Activated T-cell treated with anti-CD3 and anti-CD28 coated beads, Interleukin-2, amount 50 U/mL, for 1 hour (primary cell): ENCODE data around the gene SYNM.

Experiments
- DNase-seq: peaks from one replicate; pipeline ENCODE4 v3.0.0-alpha.2; 2020

The SYNM gene

DNA sequence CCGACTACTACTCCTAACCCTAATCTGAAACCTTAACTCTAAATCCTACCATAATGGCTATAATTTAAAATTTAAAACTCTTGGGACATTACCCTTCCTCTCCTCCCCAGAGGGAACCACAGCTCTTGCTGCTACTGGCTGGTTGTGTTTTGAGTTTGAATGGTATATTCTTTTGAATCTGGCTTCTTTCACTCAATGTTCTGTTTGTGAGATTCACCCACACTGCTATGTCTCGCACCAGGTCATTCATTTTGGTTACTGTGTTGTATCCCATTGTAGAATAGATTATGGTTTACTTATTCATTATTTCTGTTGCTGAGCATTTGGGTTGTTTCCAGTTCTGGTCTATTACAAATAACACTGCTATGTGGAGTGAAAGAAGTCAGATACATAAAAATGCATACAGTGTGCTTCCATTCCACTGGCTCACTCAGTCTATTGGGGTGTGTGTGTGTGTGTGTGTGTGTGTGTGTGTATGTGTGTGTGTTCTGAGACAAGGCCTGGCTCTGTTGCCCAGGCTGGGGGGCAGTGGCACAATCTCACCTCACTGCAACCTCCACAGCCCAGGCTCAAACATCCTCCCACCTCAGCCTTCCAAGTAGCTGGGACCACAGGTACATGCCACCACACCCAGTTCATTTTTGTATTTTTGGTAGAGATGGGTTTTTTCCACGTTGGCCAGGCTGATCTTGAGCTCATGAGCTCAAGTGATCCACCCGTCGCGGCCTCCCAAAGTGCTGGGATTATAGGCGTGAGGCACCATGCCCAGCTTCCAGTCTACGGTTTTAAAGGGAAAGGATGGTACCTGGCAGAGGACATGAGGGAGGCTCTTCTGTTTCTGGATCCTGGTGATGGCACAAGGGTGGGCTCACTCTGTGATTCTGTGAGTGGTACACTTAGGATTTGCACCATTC lies 19.2 kb upstream of the SYNM start:
- no peak for DNase-seq

DNA sequence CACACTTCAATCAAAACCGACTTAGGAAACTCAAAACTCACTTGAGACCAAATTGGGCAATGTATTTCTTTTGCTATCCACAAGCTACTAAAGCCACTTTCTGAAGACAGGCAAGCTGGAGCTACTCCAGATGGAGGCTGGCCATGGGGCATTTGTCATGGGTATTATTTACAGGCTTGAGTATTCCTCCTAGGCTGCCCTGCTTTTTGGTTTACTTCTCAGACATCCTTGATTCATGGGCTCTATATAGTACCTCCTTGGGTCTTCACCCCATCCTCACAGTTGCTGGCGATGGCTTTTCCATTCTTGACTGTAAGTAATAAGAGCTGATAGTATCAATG lies 18.6 kb upstream of the SYNM start:
- DNase-seq, result no peak

DNA sequence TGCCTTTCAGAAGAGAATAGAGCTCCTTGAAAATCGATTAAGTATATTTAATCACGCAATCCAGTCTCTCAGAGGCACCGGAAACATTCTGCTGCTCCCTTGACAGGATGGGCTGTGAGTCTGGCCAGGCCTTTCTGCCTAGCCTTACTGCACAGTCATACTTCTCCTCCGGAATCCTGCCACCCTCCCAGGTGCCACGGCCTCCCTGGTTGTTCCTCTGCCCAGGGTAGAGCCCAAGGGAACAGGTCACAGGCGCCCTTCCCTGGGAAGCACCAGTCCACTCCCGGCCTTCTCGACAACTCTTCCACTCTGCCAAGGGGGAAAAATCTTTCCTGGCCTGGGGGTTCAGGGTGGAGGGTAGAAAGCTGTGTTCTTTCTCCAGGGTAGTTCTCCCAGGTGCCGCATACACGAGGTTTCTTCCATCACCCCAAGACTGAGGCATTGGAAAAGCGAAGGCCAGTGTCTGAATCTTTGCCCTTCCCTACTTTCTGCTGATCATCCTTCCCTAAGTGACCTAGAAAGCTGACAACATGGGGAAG lies 17.4 kb upstream of the SYNM start:
- DNase-seq, result no peak

DNA sequence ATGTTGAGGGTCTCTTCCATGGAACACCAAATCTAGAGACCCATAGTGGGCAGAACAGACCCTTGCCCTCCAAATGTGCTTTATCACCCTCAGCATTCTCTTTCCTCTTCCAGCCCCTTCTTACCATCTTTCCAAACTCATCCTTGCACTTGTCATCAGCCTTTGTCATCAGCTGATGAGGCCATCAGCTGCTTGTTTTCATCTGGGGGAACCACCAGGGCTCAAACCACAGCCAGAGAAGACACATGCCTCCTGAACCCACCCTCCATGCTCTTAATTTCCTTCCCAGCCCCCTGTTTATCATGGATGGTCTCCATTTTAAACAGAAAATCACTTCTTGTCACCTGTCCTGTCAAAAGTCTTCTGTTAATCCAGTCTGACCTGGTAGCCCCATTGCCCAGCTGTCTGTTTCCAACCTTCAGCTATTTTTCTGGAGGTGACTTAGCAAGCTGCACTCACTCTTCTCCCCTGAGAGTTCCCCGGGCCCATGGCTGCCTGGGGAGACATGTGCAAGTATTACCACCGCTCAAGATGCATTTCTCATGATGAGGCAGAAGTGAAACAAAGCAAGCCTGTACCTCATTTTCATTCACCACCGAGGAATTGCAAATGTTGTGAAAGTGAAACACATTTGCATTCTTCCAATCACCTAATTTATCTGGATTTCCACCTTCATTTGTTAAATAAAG lies 14.7 kb upstream of the SYNM start:
- DNase-seq, result no peak

DNA sequence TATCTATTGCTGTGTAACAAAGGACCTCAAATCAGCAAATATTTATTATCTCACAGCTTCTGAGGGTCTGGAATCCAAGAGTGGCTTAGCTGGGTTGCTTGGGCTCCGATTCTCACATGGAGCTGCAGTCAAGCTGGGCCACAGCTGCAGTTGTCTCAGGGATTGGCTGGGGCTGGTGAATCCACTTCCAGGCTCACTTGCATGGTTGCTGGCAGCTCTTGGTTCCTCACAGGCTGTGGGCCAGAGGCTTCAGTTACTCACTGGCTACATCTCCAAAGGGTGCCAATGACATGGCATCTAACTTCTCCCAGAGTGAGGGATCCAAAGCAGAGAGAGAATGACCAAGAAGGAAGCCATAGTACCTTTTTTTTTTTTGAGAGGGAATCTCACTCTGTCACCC lies 13.9 kb upstream of the SYNM start:
- no peak for DNase-seq

DNA sequence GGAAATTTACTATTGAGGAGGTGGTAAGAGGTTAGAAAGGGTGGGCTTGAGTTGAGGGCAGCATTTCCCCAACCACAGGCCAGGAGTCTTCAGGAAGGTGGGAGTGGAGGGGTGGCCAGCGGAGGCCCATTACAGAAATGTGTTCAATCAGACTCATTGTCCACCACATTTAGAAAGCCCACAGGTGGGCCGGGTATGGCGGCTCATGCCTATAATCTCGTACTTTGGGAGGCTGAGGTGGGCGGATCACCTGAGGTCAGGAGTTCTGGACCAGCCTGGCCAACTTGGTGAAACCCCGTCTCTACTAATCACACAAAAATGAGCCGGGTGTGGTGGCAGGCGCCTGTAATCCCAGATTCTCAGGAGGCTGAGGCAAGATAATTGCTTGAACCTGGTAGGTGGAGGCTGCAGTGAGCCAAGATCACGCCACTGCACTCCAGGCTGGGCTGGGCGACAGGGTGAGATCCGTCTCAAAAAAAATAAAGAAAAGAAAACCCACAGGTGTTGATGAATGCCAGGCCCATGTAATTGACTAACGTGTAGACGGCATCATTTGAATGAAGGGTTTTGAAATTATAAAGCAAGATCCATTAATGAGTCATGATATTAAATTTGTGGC lies 12.2 kb upstream of the SYNM start:
- DNase-seq, result no peak

DNA sequence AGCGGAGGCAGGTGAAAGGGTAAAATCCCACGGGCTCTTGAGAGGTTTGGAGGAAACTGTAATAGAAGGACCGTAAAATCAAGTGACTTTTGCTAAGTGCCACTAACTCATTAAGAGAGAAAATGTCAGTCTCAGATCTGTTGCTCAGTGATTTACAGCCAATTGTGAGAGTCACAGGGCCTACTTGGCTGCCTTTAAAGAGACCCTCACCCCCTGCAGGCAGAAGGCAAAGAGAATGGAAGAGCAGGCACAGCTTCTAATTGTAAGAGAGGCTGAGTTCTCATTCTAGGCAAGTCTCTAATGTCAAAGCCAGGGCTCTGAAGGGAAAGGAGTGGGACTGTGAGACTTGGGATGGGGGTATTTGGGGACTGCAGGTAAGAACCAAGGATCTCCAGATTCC lies 9.3 kb upstream of the SYNM start:
- no peak for DNase-seq

DNA sequence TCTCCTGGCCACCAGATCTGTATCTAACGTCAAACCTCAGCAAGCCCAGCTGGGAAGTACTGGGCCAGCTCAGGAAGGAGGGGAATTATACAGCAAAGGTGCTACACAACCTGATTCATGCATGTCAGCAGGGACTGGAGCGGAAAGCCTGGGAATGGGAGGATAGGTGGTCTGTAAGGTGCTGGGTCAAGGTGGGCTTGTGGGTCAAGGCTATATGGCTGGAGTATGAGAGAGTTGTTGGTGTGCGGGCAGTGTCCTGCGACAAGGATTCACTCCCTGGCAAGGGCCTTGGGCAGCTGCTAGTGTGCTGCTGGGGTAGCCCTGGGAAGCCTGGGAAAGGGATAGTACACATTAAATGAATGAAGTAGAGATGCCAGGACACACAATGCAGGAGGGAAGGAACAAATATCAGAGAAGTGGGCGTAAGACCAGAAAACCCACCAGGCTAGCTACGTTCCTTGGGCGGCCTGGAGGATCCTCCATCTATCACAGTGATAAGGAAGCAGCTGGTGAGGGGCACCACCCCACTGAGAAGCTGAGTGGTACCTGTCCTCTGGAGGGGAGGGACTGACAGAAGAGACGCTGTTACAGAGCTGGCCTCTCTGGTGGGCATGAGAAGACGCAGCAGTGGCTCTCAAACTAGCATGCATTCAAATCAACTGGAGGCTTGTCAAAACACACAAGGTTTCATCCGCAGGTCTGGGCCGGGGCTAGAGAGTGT lies 8.5 kb upstream of the SYNM start:
- no peak for DNase-seq

DNA sequence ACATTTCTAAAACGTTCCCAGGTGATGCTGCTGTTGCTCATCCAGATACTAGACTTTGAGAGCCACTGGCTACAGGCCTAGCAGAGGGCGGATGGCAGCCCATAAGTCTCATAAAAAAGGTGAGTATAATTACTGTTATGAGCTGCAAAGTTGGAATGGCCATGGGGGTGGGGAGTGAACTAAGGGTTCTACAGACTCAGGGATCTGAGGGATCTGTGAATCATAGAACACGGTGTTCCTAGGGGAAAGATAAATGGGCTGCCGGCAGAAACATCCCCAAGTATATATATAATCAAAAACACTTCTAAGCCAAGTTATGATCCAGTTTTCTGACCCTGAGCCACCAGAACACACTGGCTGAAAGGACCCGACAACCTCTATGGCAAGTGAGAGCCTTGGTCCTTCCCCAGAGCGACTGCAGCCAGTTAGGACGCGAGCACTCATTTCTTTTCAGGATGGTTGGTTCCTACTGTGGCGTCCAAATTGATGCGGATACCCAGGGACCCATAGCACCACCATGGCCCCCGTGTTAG lies 7.9 kb upstream of the SYNM start:
- no peak for DNase-seq

DNA sequence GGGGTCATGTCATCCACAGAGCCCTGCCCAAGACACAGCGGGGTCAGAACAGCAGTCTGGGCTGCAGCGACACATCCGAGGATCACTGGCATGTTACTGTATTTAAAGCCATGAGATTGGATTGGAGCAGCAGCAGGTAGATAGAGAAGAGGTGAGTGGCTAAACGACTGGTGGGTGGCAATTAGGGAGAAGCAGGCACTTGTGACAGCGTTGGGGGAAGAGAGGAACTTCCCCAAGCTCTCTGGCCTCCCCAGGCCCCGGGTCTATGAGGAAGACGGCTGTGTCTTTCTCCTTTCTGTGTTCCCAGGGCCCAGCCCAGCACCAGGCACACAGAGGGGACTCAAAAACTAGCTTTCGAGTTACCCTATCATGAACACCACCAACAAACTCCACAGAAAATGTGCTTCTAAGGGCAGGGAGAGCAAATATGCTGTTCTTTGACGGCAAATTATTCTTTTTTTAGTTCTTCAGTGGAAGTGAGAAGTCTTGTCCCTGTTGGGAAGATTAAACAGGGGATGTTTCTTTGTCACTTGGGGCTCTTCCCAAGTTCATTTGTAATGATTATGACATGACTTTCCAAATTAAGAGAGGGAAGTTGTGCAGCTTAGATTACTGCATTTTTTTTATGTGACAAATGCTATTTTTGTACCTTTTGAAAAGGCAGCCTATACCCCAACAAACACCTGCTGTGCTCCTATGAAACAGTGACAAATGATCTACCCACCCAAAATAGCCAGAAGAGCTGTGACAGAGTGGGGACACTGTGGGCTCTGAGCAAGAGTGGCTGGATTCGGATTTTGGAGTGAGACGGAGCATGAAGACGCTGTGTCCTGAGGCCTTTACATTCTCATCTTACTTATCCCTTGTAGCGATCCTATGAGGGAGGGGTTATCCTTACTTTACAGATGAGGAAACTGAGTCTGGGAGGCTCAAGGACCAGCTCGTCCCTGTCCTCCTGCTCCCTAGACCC lies 7.2 kb upstream of the SYNM start:
- DNase-seq, result no peak

DNA sequence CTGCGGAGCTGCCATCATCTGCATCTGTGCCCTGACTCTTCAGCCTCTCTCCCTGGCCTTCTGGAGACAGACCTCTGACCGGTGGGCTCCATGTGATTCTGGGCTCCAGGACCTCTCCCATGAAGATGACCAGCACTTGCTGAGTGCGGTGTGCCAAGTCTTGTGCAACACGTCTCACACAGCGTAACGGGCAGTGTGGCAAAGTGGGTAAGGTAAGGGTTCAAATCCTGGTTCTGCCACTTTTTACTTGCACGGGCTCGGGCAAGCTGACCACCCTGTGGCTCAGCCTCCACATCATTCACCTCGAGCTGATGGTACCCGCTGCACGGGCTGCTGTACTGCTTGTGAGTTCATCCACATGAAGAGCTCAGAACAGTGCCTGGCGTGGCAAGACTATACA lies 6.5 kb upstream of the SYNM start:
- no peak for DNase-seq

DNA sequence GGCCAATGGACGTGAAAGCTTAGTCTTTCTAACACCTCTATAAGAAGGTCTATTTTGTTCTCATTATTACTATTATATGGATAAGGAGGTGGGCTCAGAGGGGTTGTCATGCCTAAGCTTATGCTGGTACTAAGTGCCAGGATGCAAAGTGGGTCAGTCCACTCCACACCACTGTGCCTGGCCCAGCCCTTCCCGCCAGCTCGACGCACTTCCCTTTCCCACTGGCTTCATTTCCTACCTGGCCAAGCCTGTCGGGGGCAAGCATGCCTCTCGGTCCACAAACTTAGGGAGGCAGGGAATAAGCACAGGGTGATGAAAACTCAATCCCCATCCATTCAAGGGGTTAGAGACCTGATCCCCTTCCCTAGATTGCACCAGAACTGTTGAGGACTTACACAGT lies 5.9 kb upstream of the SYNM start:
- DNase-seq, result no peak

DNA sequence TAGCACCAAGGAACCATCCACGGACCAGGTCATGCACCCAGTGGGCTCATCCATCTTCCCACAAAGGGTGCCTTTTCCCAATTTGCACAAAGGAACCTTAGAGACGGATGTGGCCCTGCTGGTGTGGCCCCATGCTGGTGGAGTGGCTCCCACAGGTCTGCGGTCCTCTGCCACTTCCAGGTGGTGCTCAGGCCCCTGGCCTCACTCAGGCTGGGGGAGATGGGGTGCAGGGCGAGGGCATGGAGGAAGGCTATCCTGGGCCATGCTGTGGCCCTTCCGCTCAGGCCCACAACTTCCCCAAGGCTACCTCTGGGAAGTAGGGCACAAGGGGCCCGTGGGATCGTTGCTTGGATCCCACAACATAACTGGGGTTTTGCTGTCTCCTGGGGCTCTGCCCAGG lies 5.2 kb upstream of the SYNM start:
- DNase-seq, result no peak

DNA sequence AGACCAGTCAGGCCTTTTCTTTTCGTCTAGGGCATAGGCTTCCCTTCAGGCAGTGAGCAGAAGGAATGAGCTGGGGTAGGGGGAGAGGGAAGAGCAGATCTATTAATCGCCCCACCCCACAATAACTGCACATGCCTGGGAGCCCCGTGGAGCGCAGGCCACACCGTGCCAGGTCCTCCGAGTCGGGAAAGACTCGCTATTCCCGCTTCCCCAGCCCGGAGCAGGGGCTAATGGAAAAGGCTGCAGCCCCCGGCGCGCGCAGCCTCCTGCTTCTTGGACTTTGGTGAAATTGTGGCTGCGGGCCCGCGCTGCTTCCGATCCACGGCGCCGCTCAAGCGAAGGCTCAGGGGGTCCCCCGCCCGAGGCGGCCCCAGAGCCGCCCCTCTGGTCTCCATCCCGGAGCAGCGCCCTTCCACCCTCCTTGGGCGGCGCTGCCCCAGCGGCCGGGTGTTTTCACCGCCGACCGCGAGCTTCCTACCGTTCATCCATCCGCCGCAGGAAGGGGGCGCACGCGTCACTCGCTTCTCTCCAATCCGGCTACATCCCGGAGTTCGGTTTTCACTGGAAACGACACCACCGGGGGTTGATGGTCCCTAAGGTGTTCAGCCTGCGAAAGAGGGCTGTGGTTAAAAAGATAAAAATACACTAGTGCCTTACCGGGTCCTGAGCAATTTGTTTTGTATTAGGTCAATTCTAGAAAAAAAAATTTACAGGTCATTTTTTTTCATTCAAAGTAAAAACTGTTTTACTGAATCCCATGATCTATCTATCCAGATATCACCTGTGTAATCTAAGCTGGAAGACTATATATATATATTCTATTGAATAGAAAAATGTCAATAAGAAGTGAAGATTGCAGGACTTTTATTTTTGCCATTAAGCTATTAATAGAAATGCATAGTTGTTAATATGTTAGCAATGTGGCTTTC lies 4.4 kb upstream of the SYNM start:
- peak; percentile 39 for DNase-seq

DNA sequence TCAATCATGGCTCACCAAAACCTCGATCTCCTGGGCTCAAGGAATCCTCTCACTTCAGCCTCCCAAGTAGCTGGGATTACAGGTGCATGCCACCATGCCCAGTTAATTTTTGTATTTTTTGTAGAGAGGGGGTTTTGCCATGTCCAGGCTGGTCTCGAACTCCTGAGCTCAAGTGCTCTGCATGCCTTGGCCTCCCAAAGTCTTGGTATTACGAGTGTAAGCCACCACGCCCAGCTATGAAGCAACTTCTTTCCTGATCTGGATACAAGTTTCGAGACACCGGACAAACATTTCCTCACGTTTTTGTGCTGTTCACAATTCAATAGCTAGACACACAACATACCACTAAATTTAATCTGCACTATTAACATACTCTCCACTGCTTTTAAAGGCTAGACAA lies 3.4 kb upstream of the SYNM start:
- DNase-seq, result no peak

DNA sequence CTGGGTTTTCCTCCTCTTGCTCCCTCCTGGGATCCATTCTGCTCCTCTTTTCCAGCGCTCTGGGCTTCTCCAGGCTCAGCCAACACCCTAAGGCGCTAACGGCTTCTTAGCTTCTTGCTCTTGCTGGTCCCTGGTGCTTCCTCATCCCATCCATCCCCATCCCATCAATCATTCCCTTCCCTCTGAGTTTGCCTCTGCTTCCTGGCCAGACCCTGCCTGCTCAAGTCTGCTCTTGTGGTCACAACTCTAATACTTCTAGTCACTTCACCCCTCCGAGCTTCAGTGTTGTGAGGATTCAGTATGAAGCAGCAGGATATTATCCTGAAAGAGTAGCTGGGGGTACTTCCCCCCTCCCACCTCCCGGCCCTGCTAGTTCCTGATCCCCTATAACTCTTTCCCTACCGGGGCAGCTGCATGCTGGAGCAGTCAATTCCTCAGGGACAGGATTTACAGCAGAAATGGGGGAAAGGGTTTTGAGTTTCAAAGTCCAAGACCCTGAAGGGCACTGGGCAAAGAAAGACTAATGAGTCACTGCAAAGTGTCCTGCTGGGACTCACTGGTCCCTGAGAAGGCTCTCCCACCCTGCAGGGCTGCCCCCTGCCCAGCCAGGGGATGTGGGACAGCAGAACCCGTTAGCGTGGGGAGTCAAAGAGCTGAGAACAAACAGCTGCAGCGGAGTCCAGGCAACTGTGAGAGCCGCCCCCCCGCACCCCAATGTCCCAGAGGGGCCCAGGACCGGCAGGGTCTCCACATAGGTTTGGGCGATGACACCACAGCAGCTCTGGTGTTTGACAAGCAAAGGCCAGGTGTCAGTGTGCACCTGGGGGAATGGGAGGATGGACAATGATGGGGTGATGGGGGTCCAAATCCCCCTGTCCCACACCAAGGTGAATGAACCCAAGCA lies 2.3 kb upstream of the SYNM start:
- no peak for DNase-seq

DNA sequence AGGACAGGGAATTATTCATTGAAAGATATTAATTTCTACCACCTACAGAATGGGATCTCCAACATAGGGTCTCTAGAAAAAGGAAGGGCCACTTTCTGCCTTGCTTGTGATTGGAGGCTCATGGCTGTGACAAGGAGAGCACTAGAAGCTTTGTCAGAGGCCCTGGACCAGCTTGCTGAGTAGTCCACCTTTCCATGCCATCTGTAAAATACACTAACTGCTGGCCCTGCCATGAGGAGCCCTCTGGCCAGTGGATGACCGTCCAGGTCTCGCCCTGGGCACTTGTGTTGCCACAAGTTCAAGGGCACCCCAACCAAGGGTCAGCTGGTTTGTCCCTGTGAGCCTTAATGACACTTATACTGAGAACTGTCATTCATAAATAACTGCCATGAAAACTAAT lies 1.6 kb upstream of the SYNM start:
- DNase-seq, result no peak

DNA sequence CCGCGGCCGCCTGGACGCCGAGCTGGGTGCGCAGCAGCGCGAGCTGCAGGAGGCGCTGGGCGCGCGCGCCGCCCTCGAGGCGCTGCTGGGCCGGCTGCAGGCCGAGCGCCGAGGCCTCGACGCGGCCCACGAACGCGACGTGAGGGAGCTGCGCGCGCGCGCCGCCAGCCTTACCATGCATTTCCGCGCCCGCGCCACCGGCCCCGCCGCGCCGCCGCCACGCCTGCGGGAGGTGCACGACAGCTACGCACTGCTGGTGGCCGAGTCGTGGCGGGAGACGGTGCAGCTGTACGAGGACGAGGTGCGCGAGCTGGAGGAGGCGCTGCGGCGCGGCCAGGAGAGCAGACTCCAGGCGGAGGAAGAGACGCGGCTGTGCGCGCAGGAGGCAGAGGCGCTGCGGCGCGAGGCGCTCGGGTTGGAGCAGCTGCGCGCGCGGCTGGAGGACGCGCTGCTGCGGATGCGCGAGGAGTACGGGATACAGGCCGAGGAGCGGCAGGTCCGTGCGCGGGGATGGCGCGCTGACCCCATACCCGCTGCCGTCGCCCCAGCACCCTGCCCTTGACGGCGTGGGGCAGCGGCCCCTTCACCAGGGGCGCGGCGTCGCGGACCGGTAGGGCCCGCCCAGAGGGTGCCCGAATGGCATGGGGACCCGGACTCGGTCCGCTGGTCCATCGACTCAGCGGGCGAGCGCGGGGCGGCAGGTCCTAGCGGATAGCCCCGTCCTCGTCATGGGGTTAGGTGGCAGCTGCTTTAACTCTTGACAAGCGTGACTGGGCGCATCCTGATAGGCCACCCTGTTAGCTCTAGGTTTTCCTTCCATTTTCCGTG lies 848 bp downstream of the SYNM start:
- peak; percentile 31 for DNase-seq
